ENCODE measurements around the gene FBXW8.

DNA sequence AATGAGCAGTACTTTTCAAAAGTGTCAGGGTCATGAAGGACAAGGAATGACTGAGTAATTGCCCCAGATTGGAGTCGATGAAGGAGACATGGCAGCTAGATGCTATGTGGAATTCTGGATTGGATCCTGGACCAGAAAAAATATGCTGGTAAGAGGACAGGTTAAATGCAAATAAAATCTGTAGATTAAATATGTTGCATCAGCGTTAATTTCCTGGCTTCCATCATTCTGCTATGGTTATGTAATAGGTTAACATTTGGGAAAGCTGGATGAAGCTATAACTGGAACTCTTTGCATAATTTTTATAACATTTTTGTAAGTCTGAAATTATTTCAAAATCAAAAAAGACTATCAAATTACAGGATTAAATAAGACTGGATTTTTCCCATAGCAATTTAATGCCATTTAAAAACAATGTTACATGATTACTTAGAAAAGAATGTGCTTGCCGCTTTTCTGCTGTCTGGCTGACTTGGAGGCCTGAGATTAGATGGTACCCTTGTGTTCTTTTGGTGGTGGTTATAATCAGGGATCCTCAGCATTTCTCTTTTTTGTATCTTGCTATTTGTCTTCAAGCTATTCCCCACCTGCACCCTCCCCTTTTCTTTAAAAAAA lies 65.1 kb downstream of the FBXW8 start:
- TF ChIP-seq EZH2phosphoT487 (IDR thresholded peaks at IDR 0.05; ENCODE audit: low read length): no peak
- TF ChIP-seq EZH2 (optimal IDR thresholded peaks at IDR 0.05; ENCODE audit: low read depth, low read length): no peak
- TF ChIP-seq, protein P1, sequence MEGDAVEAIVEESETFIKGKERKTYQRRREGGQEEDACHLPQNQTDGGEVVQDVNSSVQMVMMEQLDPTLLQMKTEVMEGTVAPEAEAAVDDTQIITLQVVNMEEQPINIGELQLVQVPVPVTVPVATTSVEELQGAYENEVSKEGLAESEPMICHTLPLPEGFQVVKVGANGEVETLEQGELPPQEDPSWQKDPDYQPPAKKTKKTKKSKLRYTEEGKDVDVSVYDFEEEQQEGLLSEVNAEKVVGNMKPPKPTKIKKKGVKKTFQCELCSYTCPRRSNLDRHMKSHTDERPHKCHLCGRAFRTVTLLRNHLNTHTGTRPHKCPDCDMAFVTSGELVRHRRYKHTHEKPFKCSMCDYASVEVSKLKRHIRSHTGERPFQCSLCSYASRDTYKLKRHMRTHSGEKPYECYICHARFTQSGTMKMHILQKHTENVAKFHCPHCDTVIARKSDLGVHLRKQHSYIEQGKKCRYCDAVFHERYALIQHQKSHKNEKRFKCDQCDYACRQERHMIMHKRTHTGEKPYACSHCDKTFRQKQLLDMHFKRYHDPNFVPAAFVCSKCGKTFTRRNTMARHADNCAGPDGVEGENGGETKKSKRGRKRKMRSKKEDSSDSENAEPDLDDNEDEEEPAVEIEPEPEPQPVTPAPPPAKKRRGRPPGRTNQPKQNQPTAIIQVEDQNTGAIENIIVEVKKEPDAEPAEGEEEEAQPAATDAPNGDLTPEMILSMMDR (IDR thresholded peaks at IDR 0.05; ENCODE audit: low read length): no peak

Measured in MM.1S (cell line).